Lower leg skin (tissue), 4 donors: Measurements from ENCODE around the gene FOXL1. TPM values are rescaled to one million over a fixed set of nuclear protein-coding genes. Genes with fewer than 3 reads are reported as not detected.

ENCODE experiments used
- DNase-seq, 2 donors: peaks; one replicate each; pipeline ENCODE4 v3.0.0-alpha.2; 2019; ENCODE audit warnings: low spot score in 2 of 2
- H3K4me3 ChIP-seq: fragments of 200-600 bp; sonication (generic); 2 replicates; pipeline ENCODE4 v1.5.1; 2017; ENCODE audit warnings: mild to moderate bottlenecking, low read depth; ENCODE audit not compliant: poor library complexity, severe bottlenecking
- CTCF ChIP-seq, 3 donors: fragments of 450-650 bp; IDR thresholded peaks; one replicate each; pipeline ENCODE4 v1.5.1; 2016; ENCODE audit warnings: antibody characterized with exemption in 3 of 3, mild to moderate bottlenecking in 3 of 3, moderate library complexity in 2 of 3
- POLR2A ChIP-seq, 2 donors: fragments of 450-650 bp; IDR thresholded peaks; one replicate each; pipeline ENCODE4 v1.6.1; 2016 to 2017; ENCODE audit warnings: antibody characterized with exemption in 2 of 2, mild to moderate bottlenecking in 1 of 2, moderate library complexity in 1 of 2
- WGBS, 2 donors: methylation state at CpG; one replicate each; pipeline ENCODE4 v1.1.5; 2018; 5-methylcytosine and 5-hydroxymethylcytosine counted together
- intact Hi-C: fragments of 100-400 bp; cut with DNase I; formaldehyde crosslinking; loops from one replicate; pipeline ENCODE4 v1.15.0; 2023; ENCODE audit warnings: low total_unique reads
- total RNA-seq, 4 donors: library from RNA; depleted of rRNA; stranded (reverse); fragments of >200 nt; gene quantifications; one replicate each; pipeline ENCODE4 v1.1.0, GENCODE V29; 2016

Gene FOXL1
- total RNA-seq, 4 donors from 2014 or later, result 0.23 to 0.49 TPM; not detected in 2

GRCh38 chr16:86537486-86537885 is 40.9 kb upstream of the FOXL1 start:
- TF ChIP-seq POLR2A (IDR thresholded peaks at IDR 0.05) (no peak), CTCF (IDR thresholded peaks at IDR 0.05) (no peak)
- intact Hi-C loops, result no loop called here
- no peak overlapping the region for H3K4me3 ChIP-seq
- no peak for DNase-seq
- 98 to 99% methylated on average over 4 of the region's 4 CpGs for WGBS, 2 donors

- no peak for TF ChIP-seq CTCF (IDR thresholded peaks at IDR 0.05)
- no peak for TF ChIP-seq POLR2A (IDR thresholded peaks at IDR 0.05)
- no peak overlapping the region for H3K4me3 ChIP-seq
- WGBS, 2 donors, result 92% methylated on average over 10 to 17 of the region's 17 CpGs
- intact Hi-C loops, result no loop called here
- DNase-seq, result no peak
Measured at GRCh38 chr16:86538196-86538780, 40.1 kb upstream of the FOXL1 start.

DNA sequence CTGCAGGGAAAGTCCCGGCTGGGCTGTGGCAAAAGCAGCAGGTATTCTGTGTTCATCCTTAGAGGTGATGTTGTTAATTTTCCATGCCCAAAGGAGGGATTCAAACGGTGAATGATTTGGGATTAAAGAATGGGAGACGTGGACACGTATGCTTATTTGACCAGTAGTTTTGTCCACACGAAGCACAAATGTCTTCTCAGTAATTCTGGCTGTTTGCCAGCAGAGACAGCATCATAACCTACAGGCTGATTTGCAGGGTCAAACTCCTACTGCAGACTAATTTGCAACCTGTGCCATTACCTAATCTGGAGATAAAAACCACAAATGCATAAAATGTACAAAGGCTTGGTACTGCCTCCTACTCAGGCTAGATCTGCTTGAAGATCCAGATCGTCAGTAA is 37.5 kb upstream of the FOXL1 start:
- 82 to 86% methylated on average over 6 of the region's 6 CpGs for WGBS, 2 donors
- DNase-seq, result no peak
- no peak for TF ChIP-seq CTCF (IDR thresholded peaks at IDR 0.05)
- TF ChIP-seq POLR2A (IDR thresholded peaks at IDR 0.05), result no peak
- intact Hi-C loops, result loop anchor here (5.0 kb wide), 1 partner anchor 676 kb away; no protein-coding TSS in a partner anchor
- H3K4me3 ChIP-seq, result no peak overlapping the region

- intact Hi-C loops, result loop anchor here (5.0 kb wide), 1 partner anchor 676 kb away; no protein-coding TSS in a partner anchor
- no peak for DNase-seq
- TF ChIP-seq POLR2A (IDR thresholded peaks at IDR 0.05), result no peak
- no peak for TF ChIP-seq CTCF (IDR thresholded peaks at IDR 0.05)
- WGBS, 2 donors, result 92 to 96% methylated on average over 11 of the region's 11 CpGs
- no peak overlapping the region for H3K4me3 ChIP-seq
Measured at GRCh38 chr16:86541560-86541959, 36.8 kb upstream of the FOXL1 start.

- 90% methylated on average over 21 of the region's 21 CpGs for WGBS, 2 donors
- no peak for DNase-seq
- no peak overlapping the region for H3K4me3 ChIP-seq
- no peak for TF ChIP-seq CTCF (IDR thresholded peaks at IDR 0.05)
- TF ChIP-seq POLR2A (IDR thresholded peaks at IDR 0.05), result no peak
- intact Hi-C loops, result loop anchor here (5.0 kb wide), 1 partner anchor 674 kb away; no protein-coding TSS in a partner anchor
Measured at GRCh38 chr16:86542756-86543750, 35.3 kb upstream of the FOXL1 start.
